ENCODE results near the gene ZNF891.

ZNF891 gene

GRCh38 chr12:133061954-133062353 lies 68.1 kb downstream of the ZNF891 start:
- Histone ChIP-seq H3K9me3 (ENCODE audit: control insufficient read depth, low read length) (peaks cover 99% of the 10 kb centered on the region), H3K27me3 (replicated peaks; ENCODE audit: control insufficient read depth, insufficient read depth, low read length) (no peaks in the 10 kb centered on the region), H3K4me1 (ENCODE audit: control insufficient read depth, insufficient read depth, low read length) (no peaks in the 10 kb centered on the region), H3K9ac (ENCODE audit: low read length) (no peak overlapping the region), H3K4me3 (ENCODE audit: low read length) (peak overlapping the region; percentile 76), H3K36me3 (ENCODE audit: control insufficient read depth, insufficient read depth, low read length, severe bottlenecking) (peaks cover 72% of the 10 kb centered on the region)
- DNase-seq (ENCODE audit: low read depth), result no peak

- peaks cover 99% of the 10 kb centered on the region for H3K36me3 ChIP-seq (ENCODE audit: control insufficient read depth, insufficient read depth, low read length, severe bottlenecking)
- peaks cover 100% of the 10 kb centered on the region for H3K9me3 ChIP-seq (ENCODE audit: control insufficient read depth, low read length)
- H3K4me3 ChIP-seq (ENCODE audit: low read length), result peak overlapping the region; percentile 76
- no peak overlapping the region for H3K9ac ChIP-seq (ENCODE audit: low read length)
- H3K27me3 ChIP-seq (replicated peaks; ENCODE audit: control insufficient read depth, insufficient read depth, low read length), result no peaks in the 10 kb centered on the region
- no peaks in the 10 kb centered on the region for H3K4me1 ChIP-seq (ENCODE audit: control insufficient read depth, insufficient read depth, low read length)
- DNase-seq (ENCODE audit: low read depth), result no peak
Measured at GRCh38 chr12:133058203-133059113, 71.6 kb downstream of the ZNF891 start.

- Histone ChIP-seq H3K4me3 (ENCODE audit: low read length) (peak overlapping the region; percentile 76), H3K27me3 (replicated peaks; ENCODE audit: control insufficient read depth, insufficient read depth, low read length) (no peaks in the 10 kb centered on the region), H3K36me3 (ENCODE audit: control insufficient read depth, insufficient read depth, low read length, severe bottlenecking) (peaks cover 99% of the 10 kb centered on the region), H3K9me3 (ENCODE audit: control insufficient read depth, low read length) (peaks cover 100% of the 10 kb centered on the region), H3K9ac (ENCODE audit: low read length) (no peak overlapping the region), H3K4me1 (ENCODE audit: control insufficient read depth, insufficient read depth, low read length) (no peaks in the 10 kb centered on the region)
- DNase-seq (ENCODE audit: low read depth), result no peak
Measured at GRCh38 chr12:133057446-133057845, 72.6 kb downstream of the ZNF891 start.
